ENCODE results near the gene CARD8.

DNA sequence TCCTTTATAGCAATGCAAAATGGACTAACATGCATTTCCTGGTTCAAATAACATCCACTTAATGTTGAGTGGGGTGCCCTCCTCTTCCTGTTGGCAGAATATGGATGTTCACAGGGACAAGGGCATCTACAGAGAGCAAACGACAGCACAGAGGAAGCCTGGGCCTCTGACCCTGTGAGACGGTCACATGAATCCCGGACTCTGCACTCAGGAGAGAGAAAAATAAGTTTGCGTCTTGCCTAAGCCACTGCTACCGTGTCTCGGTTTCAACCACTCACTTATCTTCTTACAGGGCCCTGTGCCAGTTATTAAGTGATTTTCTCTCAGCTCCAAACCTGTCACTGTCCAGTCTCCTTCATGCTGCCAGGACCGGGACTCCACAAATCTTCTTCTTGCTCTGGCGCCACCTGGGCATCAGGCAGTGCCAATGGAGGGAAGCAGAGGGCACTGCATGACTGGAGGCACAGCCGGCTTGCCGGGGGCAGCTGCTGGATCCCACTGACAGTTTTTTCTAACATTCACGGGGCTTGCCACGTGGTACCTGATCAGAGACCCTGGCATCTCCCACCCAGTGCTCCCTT, 97.4 kb downstream of the CARD8 start:
- TF ChIP-seq, protein P1, sequence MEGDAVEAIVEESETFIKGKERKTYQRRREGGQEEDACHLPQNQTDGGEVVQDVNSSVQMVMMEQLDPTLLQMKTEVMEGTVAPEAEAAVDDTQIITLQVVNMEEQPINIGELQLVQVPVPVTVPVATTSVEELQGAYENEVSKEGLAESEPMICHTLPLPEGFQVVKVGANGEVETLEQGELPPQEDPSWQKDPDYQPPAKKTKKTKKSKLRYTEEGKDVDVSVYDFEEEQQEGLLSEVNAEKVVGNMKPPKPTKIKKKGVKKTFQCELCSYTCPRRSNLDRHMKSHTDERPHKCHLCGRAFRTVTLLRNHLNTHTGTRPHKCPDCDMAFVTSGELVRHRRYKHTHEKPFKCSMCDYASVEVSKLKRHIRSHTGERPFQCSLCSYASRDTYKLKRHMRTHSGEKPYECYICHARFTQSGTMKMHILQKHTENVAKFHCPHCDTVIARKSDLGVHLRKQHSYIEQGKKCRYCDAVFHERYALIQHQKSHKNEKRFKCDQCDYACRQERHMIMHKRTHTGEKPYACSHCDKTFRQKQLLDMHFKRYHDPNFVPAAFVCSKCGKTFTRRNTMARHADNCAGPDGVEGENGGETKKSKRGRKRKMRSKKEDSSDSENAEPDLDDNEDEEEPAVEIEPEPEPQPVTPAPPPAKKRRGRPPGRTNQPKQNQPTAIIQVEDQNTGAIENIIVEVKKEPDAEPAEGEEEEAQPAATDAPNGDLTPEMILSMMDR (IDR thresholded peaks at IDR 0.05 in 8 of 11, conservative IDR thresholded peaks at IDR 0.05 in 3 of 11) = no peak
- TF ChIP-seq POLR2A (IDR thresholded peaks at IDR 0.05) = no peak

Data from spleen (tissue), 7 donors.